PC-3 (cell line): ENCODE data around the gene NRXN2. TPM values are rescaled to one million over a fixed set of nuclear protein-coding genes. Genes with fewer than 3 reads are reported as not detected.

ENCODE experiments used
- ATAC-seq: fragments of 200-7000 bp; cut with Tn5 transposase; 2 replicates; pipeline ENCODE4 v1.9.1; 2020; ENCODE audit warnings: mild to moderate bottlenecking, moderate library complexity
- BruUV-seq: library from RNA; stranded (reverse); fragments of 400-500 nt; replicated peaks from 2 replicates; lab custom pipeline; 2021; lab: Mats Ljungman, UMichigan
- CTCF ChIA-PET: fragments of 300-600 bp; sonication (Branson Sonifier 250); formaldehyde crosslinking; loops from one replicate; lab custom pipeline; 2022; ENCODE audit warnings: antibody characterized with exemption; lab: Charles Lee
- POLR2A ChIA-PET: fragments of 300-600 bp; sonication (Branson Sonifier 250); formaldehyde crosslinking; loops from one replicate; lab custom pipeline; 2022; ENCODE audit warnings: antibody characterized with exemption; ENCODE audit not compliant: unreplicated experiment; lab: Charles Lee
- DNase-seq: peaks from one replicate; pipeline ENCODE4 v3.0.0-alpha.2; 2015
- H2AFZ ChIP-seq: fragments of 300-600 bp; sonication (generic); 2 replicates; pipeline ENCODE4 v1.6.0; 2016; ENCODE audit warnings: antibody characterized with exemption, low read length
- H3F3A ChIP-seq: fragments of 300-600 bp; sonication (generic); one replicate; pipeline ENCODE4 v1.6.0; 2017; ENCODE audit warnings: antibody characterized with exemption, low read length, control low read depth, mild to moderate bottlenecking; ENCODE audit not compliant: unreplicated experiment
- H3K27ac ChIP-seq: fragments of 300-600 bp; sonication (generic); 2 replicates; pipeline ENCODE4 v1.5.1; 2016; ENCODE audit warnings: mild to moderate bottlenecking, low read length
- H3K27me3 ChIP-seq: fragments of 300-600 bp; sonication (generic); 2 replicates; pipeline ENCODE4 v1.6.1; 2016; ENCODE audit warnings: low read length, mixed read lengths
- H3K36me3 ChIP-seq: fragments of 300-600 bp; sonication (generic); 2 replicates; pipeline ENCODE4 v1.6.1; 2016; ENCODE audit warnings: low read depth, mixed run types, low read length, mixed read lengths
- H3K4me1 ChIP-seq: fragments of 300-600 bp; sonication (generic); 2 replicates; pipeline ENCODE4 v1.5.1; 2016; ENCODE audit warnings: low read length; ENCODE audit not compliant: insufficient read depth
- H3K4me2 ChIP-seq: fragments of 300-600 bp; sonication (generic); 2 replicates; pipeline ENCODE4 v1.6.0; 2016; ENCODE audit warnings: low read length
- H3K4me3 ChIP-seq: fragments of 300-600 bp; sonication (generic); 2 replicates; pipeline ENCODE4 v1.5.1; 2016; ENCODE audit warnings: mild to moderate bottlenecking, low read length, mixed read lengths
- H3K79me2 ChIP-seq: fragments of 300-600 bp; sonication (generic); 2 replicates; pipeline ENCODE4 v1.6.1; 2017; ENCODE audit warnings: low read length, mixed read lengths
- H3K9ac ChIP-seq: fragments of 300-600 bp; sonication (generic); 2 replicates; pipeline ENCODE4 v1.6.0; 2016; ENCODE audit warnings: mild to moderate bottlenecking, low read length
- H3K9me2 ChIP-seq: fragments of 300-600 bp; sonication (generic); replicated peaks from 2 replicates; pipeline ENCODE4 v1.6.1; 2016; ENCODE audit warnings: mixed run types, low read length, mixed read lengths
- H3K9me3 ChIP-seq: fragments of 300-600 bp; sonication (generic); 2 replicates; pipeline ENCODE4 v1.6.1; 2016; ENCODE audit warnings: low read length, mixed read lengths
- H4K20me1 ChIP-seq: fragments of 300-600 bp; sonication (generic); 2 replicates; pipeline ENCODE4 v1.6.1; 2016; ENCODE audit warnings: low read length, mixed read lengths
- CTCF ChIP-seq: fragments of 300-600 bp; sonication (generic); conservative IDR thresholded peaks from 2 replicates; pipeline ENCODE4 v1.5.1; 2017; ENCODE audit warnings: antibody characterized with exemption, low read depth, mild to moderate bottlenecking, low read length
- EZH2 ChIP-seq: fragments of 300-600 bp; sonication (generic); IDR thresholded peaks from one replicate; pipeline ENCODE4 v1.6.1; 2017; ENCODE audit warnings: antibody characterized with exemption, mild to moderate bottlenecking, low read length; ENCODE audit not compliant: unreplicated experiment
- EZH2phosphoT487 ChIP-seq: fragments of 300-600 bp; sonication (generic); IDR thresholded peaks from 2 replicates; pipeline ENCODE4 v1.6.1; 2018; ENCODE audit warnings: mild to moderate bottlenecking, antibody characterized with exemption, low read length, borderline replicate concordance
- intact Hi-C: fragments of 100-400 bp; cut with micrococcal nuclease; formaldehyde crosslinking; loops from 2 replicates; pipeline ENCODE4 v1.9.0; 2023
- total RNA-seq: library from RNA; depleted of rRNA; stranded (reverse); fragments of >200 nt; gene quantifications from 2 replicates; pipeline ENCODE4 v1.2.3, GENCODE V29; 2014

The NRXN2 gene
- total RNA-seq, 1 experiment from 2014 or later, result not detected

- ChIA-PET POLR2A (no interaction called here), CTCF (no interaction called here)
- Histone ChIP-seq H3K9me2 (no peaks in the 10 kb centered on the region), H3K9me3 (no peaks in the 10 kb centered on the region), H3F3A (no peaks in the 10 kb centered on the region), H2AFZ (no peak overlapping the region), H3K27ac (no peak overlapping the region), H4K20me1 (no peaks in the 10 kb centered on the region), H3K79me2 (no peaks in the 10 kb centered on the region), H3K9ac (no peak overlapping the region), H3K36me3 (no peaks in the 10 kb centered on the region), H3K4me2 (no peak overlapping the region), H3K27me3 (peaks cover 1% of the 10 kb centered on the region), H3K4me3 (no peak overlapping the region), H3K4me1 (no peaks in the 10 kb centered on the region)
- intact Hi-C loops, result no loop called here
- ATAC-seq, result no peak
- TF ChIP-seq EZH2phosphoT487, result no peak
- TF ChIP-seq EZH2, result no peak
- no peak for DNase-seq
- no TSS peak for BruUV-seq
Observed at GRCh38 chr11:64686466-64687170, 36.4 kb downstream of the NRXN2 start.

DNA sequence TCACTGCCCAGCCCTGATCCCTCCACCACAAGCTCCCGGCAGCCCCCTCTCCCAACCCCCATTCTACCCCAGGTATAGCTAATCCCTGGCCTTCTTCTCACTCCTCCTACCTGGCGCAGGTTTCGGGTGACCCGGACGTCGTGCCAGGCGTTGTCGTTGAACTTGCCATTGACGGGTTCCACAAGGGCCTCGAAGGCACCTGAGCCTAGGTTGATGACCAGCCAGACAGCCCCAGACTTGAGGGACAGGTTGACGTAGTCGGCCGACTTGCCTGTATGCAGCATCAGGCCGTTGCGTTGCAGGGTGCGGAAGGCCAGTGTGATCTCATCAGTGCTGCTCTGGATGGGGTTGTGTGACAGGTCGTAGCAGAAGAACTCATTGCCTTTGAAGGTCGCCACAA, 37.5 kb downstream of the NRXN2 start:
- DNase-seq, result no peak
- Histone ChIP-seq H3K79me2 (no peaks in the 10 kb centered on the region), H3F3A (no peaks in the 10 kb centered on the region), H4K20me1 (no peaks in the 10 kb centered on the region), H3K36me3 (no peaks in the 10 kb centered on the region), H3K9me2 (no peaks in the 10 kb centered on the region), H3K4me3 (no peak overlapping the region), H3K4me2 (no peak overlapping the region), H3K4me1 (no peaks in the 10 kb centered on the region), H3K27ac (no peak overlapping the region), H2AFZ (no peak overlapping the region), H3K9ac (no peak overlapping the region), H3K27me3 (peaks cover 10% of the 10 kb centered on the region), H3K9me3 (no peaks in the 10 kb centered on the region)
- intact Hi-C loops, result no loop called here
- ChIA-PET CTCF (no interaction called here), POLR2A (no interaction called here)
- ATAC-seq, result no peak
- BruUV-seq, result no TSS peak
- TF ChIP-seq EZH2phosphoT487 (no peak), EZH2 (no peak), CTCF (no peak)

- intact Hi-C loops, result no loop called here
- H3K4me1 ChIP-seq, result no peaks in the 10 kb centered on the region
- no peak for TF ChIP-seq CTCF
- no peak for TF ChIP-seq EZH2phosphoT487
- H3K4me2 ChIP-seq, result no peak overlapping the region
- no peak overlapping the region for H3K4me3 ChIP-seq
- no peaks in the 10 kb centered on the region for H3K9me2 ChIP-seq
- no peaks in the 10 kb centered on the region for H3K79me2 ChIP-seq
- H3K27ac ChIP-seq, result no peak overlapping the region
- peaks cover 21% of the 10 kb centered on the region for H3K27me3 ChIP-seq
- CTCF ChIA-PET, result no interaction called here
- no peak for ATAC-seq
- H3K36me3 ChIP-seq, result no peaks in the 10 kb centered on the region
- POLR2A ChIA-PET, result no interaction called here
- H3F3A ChIP-seq, result no peaks in the 10 kb centered on the region
- H4K20me1 ChIP-seq, result no peaks in the 10 kb centered on the region
- H3K9me3 ChIP-seq, result no peaks in the 10 kb centered on the region
- no peak for DNase-seq
- no TSS peak for BruUV-seq
- no peak overlapping the region for H3K9ac ChIP-seq
- H2AFZ ChIP-seq, result no peak overlapping the region
Observed at GRCh38 chr11:64684357-64684756, 38.6 kb downstream of the NRXN2 start.
